Rectal smooth muscle tissue (tissue), 1 donor: ENCODE measurements around the gene RANBP17.

Experiments
- H3K27ac ChIP-seq: one replicate; pipeline ENCODE4 v1.7.0; 2013; ENCODE audit warnings: low read depth, low read length, inconsistent platforms
- H3K27me3 ChIP-seq: one replicate; pipeline ENCODE4 v1.7.0; 2013; ENCODE audit warnings: low read length; ENCODE audit not compliant: control insufficient read depth, insufficient read depth
- H3K36me3 ChIP-seq: one replicate; pipeline ENCODE4 v1.7.0; 2013; ENCODE audit warnings: low read length; ENCODE audit not compliant: control insufficient read depth, insufficient read depth
- H3K4me1 ChIP-seq: one replicate; pipeline ENCODE4 v1.7.0; 2013; ENCODE audit warnings: low read length; ENCODE audit not compliant: control insufficient read depth, insufficient read depth
- H3K4me3 ChIP-seq: one replicate; pipeline ENCODE4 v1.7.0; 2013; ENCODE audit warnings: low read length
- H3K9ac ChIP-seq: one replicate; pipeline ENCODE4 v1.7.0; 2013; ENCODE audit warnings: low read length

The RANBP17 gene

GRCh38 chr5:171189442-171189841, 327.6 kb downstream of the RANBP17 start:
- Histone ChIP-seq H3K4me1 (no peaks in the 10 kb centered on the region), H3K27ac (no peak overlapping the region), H3K27me3 (no peaks in the 10 kb centered on the region)

GRCh38 chr5:171192111-171192510, 330.3 kb downstream of the RANBP17 start:
- Histone ChIP-seq H3K4me1 (no peaks in the 10 kb centered on the region), H3K27ac (no peak overlapping the region), H3K9ac (no peak overlapping the region), H3K36me3 (no peaks in the 10 kb centered on the region), H3K27me3 (no peaks in the 10 kb centered on the region), H3K4me3 (no peak overlapping the region)

More at GRCh38 chr5:171189442-171189841, 327.6 kb downstream of the RANBP17 start:
- Histone ChIP-seq H3K36me3 (no peaks in the 10 kb centered on the region), H3K4me3 (no peak overlapping the region), H3K9ac (no peak overlapping the region)

- H3K36me3 ChIP-seq = no peaks in the 10 kb centered on the region
- H3K4me1 ChIP-seq = no peaks in the 10 kb centered on the region
- no peak overlapping the region for H3K4me3 ChIP-seq
- H3K9ac ChIP-seq = no peak overlapping the region
- no peaks in the 10 kb centered on the region for H3K27me3 ChIP-seq
- no peak overlapping the region for H3K27ac ChIP-seq
These were observed 339.5 kb downstream of the RANBP17 start for GRCh38 chr5:171201310-171201709.

GRCh38 chr5:171205375-171205774, 343.6 kb downstream of the RANBP17 start:
- Histone ChIP-seq H3K27me3 (no peaks in the 10 kb centered on the region), H3K36me3 (no peaks in the 10 kb centered on the region), H3K9ac (no peak overlapping the region), H3K4me3 (no peak overlapping the region), H3K27ac (no peak overlapping the region), H3K4me1 (no peaks in the 10 kb centered on the region)

GRCh38 chr5:171207256-171207847, 345.5 kb downstream of the RANBP17 start:
- Histone ChIP-seq H3K4me3 (no peak overlapping the region), H3K36me3 (no peaks in the 10 kb centered on the region), H3K27me3 (no peaks in the 10 kb centered on the region)

GRCh38 chr5:171221916-171222315, 360.1 kb downstream of the RANBP17 start:
- Histone ChIP-seq H3K27ac (no peak overlapping the region), H3K9ac (no peak overlapping the region), H3K4me1 (no peaks in the 10 kb centered on the region)

More at GRCh38 chr5:171207256-171207847, 345.5 kb downstream of the RANBP17 start:
- Histone ChIP-seq H3K27ac (no peak overlapping the region), H3K4me1 (no peaks in the 10 kb centered on the region), H3K9ac (no peak overlapping the region)

GRCh38 chr5:171223927-171224326, 362.1 kb downstream of the RANBP17 start:
- peaks cover 2% of the 10 kb centered on the region for H3K36me3 ChIP-seq
- no peak overlapping the region for H3K9ac ChIP-seq
- no peak overlapping the region for H3K27ac ChIP-seq
- H3K27me3 ChIP-seq = no peaks in the 10 kb centered on the region
- no peaks in the 10 kb centered on the region for H3K4me1 ChIP-seq
- no peak overlapping the region for H3K4me3 ChIP-seq

More at GRCh38 chr5:171221916-171222315, 360.1 kb downstream of the RANBP17 start:
- Histone ChIP-seq H3K27me3 (no peaks in the 10 kb centered on the region), H3K4me3 (no peak overlapping the region), H3K36me3 (peaks cover 2% of the 10 kb centered on the region)

- no peak overlapping the region for H3K9ac ChIP-seq
- H3K27me3 ChIP-seq = no peaks in the 10 kb centered on the region
- H3K27ac ChIP-seq = no peak overlapping the region
- peaks cover 2% of the 10 kb centered on the region for H3K36me3 ChIP-seq
- H3K4me1 ChIP-seq = no peaks in the 10 kb centered on the region
- no peak overlapping the region for H3K4me3 ChIP-seq
These were observed 364.4 kb downstream of the RANBP17 start for GRCh38 chr5:171226096-171226754.

GRCh38 chr5:171226864-171227263, 365.0 kb downstream of the RANBP17 start:
- Histone ChIP-seq H3K9ac (no peak overlapping the region), H3K27ac (no peak overlapping the region), H3K27me3 (no peaks in the 10 kb centered on the region), H3K36me3 (peaks cover 2% of the 10 kb centered on the region), H3K4me1 (no peaks in the 10 kb centered on the region), H3K4me3 (no peak overlapping the region)

GRCh38 chr5:171236651-171237050, 374.8 kb downstream of the RANBP17 start:
- H3K4me1 ChIP-seq = no peaks in the 10 kb centered on the region
- no peaks in the 10 kb centered on the region for H3K27me3 ChIP-seq
- no peaks in the 10 kb centered on the region for H3K36me3 ChIP-seq
- no peak overlapping the region for H3K27ac ChIP-seq
- no peak overlapping the region for H3K4me3 ChIP-seq
- no peak overlapping the region for H3K9ac ChIP-seq

GRCh38 chr5:171242521-171242920, 380.7 kb downstream of the RANBP17 start:
- Histone ChIP-seq H3K27me3 (no peaks in the 10 kb centered on the region), H3K36me3 (no peaks in the 10 kb centered on the region), H3K4me3 (no peak overlapping the region), H3K27ac (no peak overlapping the region), H3K4me1 (peaks cover 2% of the 10 kb centered on the region), H3K9ac (no peak overlapping the region)

GRCh38 chr5:171246231-171246630, 384.4 kb downstream of the RANBP17 start:
- no peaks in the 10 kb centered on the region for H3K36me3 ChIP-seq

GRCh38 chr5:171249460-171249859, 387.6 kb downstream of the RANBP17 start:
- Histone ChIP-seq H3K4me3 (no peak overlapping the region), H3K27me3 (no peaks in the 10 kb centered on the region), H3K4me1 (no peaks in the 10 kb centered on the region), H3K9ac (no peak overlapping the region), H3K27ac (no peak overlapping the region), H3K36me3 (no peaks in the 10 kb centered on the region)

More at GRCh38 chr5:171246231-171246630, 384.4 kb downstream of the RANBP17 start:
- Histone ChIP-seq H3K4me3 (no peak overlapping the region), H3K4me1 (peaks cover 2% of the 10 kb centered on the region), H3K27ac (no peak overlapping the region), H3K9ac (no peak overlapping the region), H3K27me3 (no peaks in the 10 kb centered on the region)
